Upper lobe of left lung (tissue), 4 donors: ENCODE data around the gene CEBPA.

Experiments
- CTCF ChIP-seq, 6 experiments: fragments of 450-650 bp in 4 of 6; fragments of 200-600 bp in 2 of 6; sonication (generic) in 2 of 6; IDR thresholded peaks; one replicate each; pipeline ENCODE4 v1.5.1; 2016 to 2019; ENCODE audit warnings: antibody characterized with exemption in 6 of 6
- EP300 ChIP-seq, 4 donors: sonication (generic); formaldehyde crosslinking; IDR thresholded peaks; one replicate each; pipeline ENCODE4 v1.5.1; 2017; ENCODE audit warnings: antibody characterized with exemption in 4 of 4, control low read depth in 2 of 4
- POLR2A ChIP-seq, 4 donors: fragments of 450-650 bp; IDR thresholded peaks; one replicate each; pipeline ENCODE4 v1.5.1; 2016 to 2017; ENCODE audit warnings: antibody characterized with exemption in 4 of 4, mild to moderate bottlenecking in 2 of 4
- POLR2AphosphoS5 ChIP-seq, 2 donors: sonication (generic); formaldehyde crosslinking; IDR thresholded peaks; one replicate each; pipeline ENCODE4 v1.5.1; 2017; ENCODE audit warnings: antibody characterized with exemption in 2 of 2

GRCh38 chr19:33284756-33285155 lies 17.6 kb downstream of the CEBPA start:
- TF ChIP-seq POLR2AphosphoS5 (IDR thresholded peaks at IDR 0.05), result no peak
- TF ChIP-seq POLR2A (IDR thresholded peaks at IDR 0.05), result no peak
- no peak for TF ChIP-seq CTCF (IDR thresholded peaks at IDR 0.05)
- TF ChIP-seq EP300 (IDR thresholded peaks at IDR 0.05), result no peak
